Sciatic nerve (tissue), 2 donors: ENCODE measurements around the gene CBS. TPM values are rescaled to one million over a fixed set of nuclear protein-coding genes. Genes with fewer than 3 reads are reported as not detected.
"Not testable (repeated sequence)": the region's sequence is repeated elsewhere in the genome, so short reads cannot be mapped to it uniquely, and the experiment has no call there.

Experiments
- ATAC-seq: fragments of 200-7000 bp; cut with Tn5 transposase; one replicate; pipeline ENCODE4 v1.9.1; 2020; ENCODE audit warnings: mild to moderate bottlenecking, moderate library complexity
- DNase-seq: peaks from one replicate; pipeline ENCODE4 v3.0.0-alpha.2; 2020; ENCODE audit warnings: low spot score
- intact Hi-C: fragments of 100-400 bp; cut with DNase I; formaldehyde crosslinking; loops from one replicate; pipeline ENCODE4 v1.14.2; 2022
- total RNA-seq: library from RNA; stranded (reverse); fragmentation: NEBNext Ultra II Directional; extraction: Animal tissue kit (Norgen Biotek cat#: 25700); gene quantifications from one replicate; pipeline ENCODE4 v1.2.1, GENCODE V29; 2021
- donor health status: DM: no; HTN: no; CAD: no.
- donor health status: DM: no; HTN: no; CAD: no.

CBS gene
- total RNA-seq, 1 donor from 2014 or later, result 79.9 TPM

- DNase-seq, intact Hi-C loops: not testable (repeated sequence)
- ATAC-seq, result peak; percentile 69
Measured at GRCh38 chr21:43074401-43075169, 1.1 kb downstream of the CBS start.

- intact Hi-C loops, ATAC-seq, DNase-seq: not testable (repeated sequence)
Measured at GRCh38 chr21:43072742-43073141, 2.9 kb downstream of the CBS start.

- DNase-seq, ATAC-seq, intact Hi-C loops: not testable (repeated sequence)
Measured at GRCh38 chr21:43069682-43070081, 6.0 kb downstream of the CBS start.

- intact Hi-C loops, ATAC-seq, DNase-seq: not testable (repeated sequence)
Measured at GRCh38 chr21:43068065-43068464, 7.6 kb downstream of the CBS start.

GRCh38 chr21:43066690-43067089 is 8.9 kb downstream of the CBS start:
- ATAC-seq, intact Hi-C loops: not testable (repeated sequence)
- peak; percentile 48 for DNase-seq

- intact Hi-C loops, ATAC-seq, DNase-seq: not testable (repeated sequence)
Measured at GRCh38 chr21:43065991-43066390, 9.6 kb downstream of the CBS start.

GRCh38 chr21:43064265-43064917 is 11.2 kb downstream of the CBS start:
- DNase-seq, ATAC-seq, intact Hi-C loops: not testable (repeated sequence)

- intact Hi-C loops, DNase-seq: not testable (repeated sequence)
Measured at GRCh38 chr21:43062955-43063664, 12.5 kb downstream of the CBS start.

GRCh38 chr21:43053112-43053511 is 22.5 kb downstream of the CBS start:
- intact Hi-C loops, DNase-seq, ATAC-seq: not testable (repeated sequence)

More at GRCh38 chr21:43062955-43063664, 12.5 kb downstream of the CBS start:
- ATAC-seq, result peak; percentile 61

GRCh38 chr21:43045876-43046821 is 29.5 kb downstream of the CBS start:
- DNase-seq, result peak; percentile 43
- intact Hi-C loops, result not testable (repeated sequence)
- ATAC-seq, result peak; percentile 58

- ATAC-seq, result peak; percentile 80
- DNase-seq, intact Hi-C loops: not testable (repeated sequence)
Measured at GRCh38 chr21:43045165-43045875, 30.3 kb downstream of the CBS start.

GRCh38 chr21:43044547-43044946 is 31.1 kb downstream of the CBS start:
- ATAC-seq, DNase-seq, intact Hi-C loops: not testable (repeated sequence)

GRCh38 chr21:43043291-43043690 is 32.3 kb downstream of the CBS start:
- intact Hi-C loops, DNase-seq, ATAC-seq: not testable (repeated sequence)

- intact Hi-C loops, ATAC-seq, DNase-seq: not testable (repeated sequence)
Measured at GRCh38 chr21:43042169-43042568, 33.5 kb downstream of the CBS start.

- intact Hi-C loops, ATAC-seq: not testable (repeated sequence)
Measured at GRCh38 chr21:43038659-43039044, 37.0 kb downstream of the CBS start.

GRCh38 chr21:43037918-43038658 is 37.5 kb downstream of the CBS start:
- intact Hi-C loops, ATAC-seq, DNase-seq: not testable (repeated sequence)

More at GRCh38 chr21:43038659-43039044, 37.0 kb downstream of the CBS start:
- DNase-seq, result not testable (repeated sequence)

GRCh38 chr21:43036889-43037288 is 38.7 kb downstream of the CBS start:
- intact Hi-C loops, DNase-seq: not testable (repeated sequence)
- ATAC-seq, result peak; percentile 73
